Measurements from ENCODE around the gene FCRL1. TPM values are rescaled to one million over a fixed set of nuclear protein-coding genes. Genes with fewer than 3 reads are reported as not detected.

FCRL1 gene
- total and polyA plus RNA-seq, 4 experiments from 2014 or later: 0.23 to 0.75 TPM; not detected in 2

DNA sequence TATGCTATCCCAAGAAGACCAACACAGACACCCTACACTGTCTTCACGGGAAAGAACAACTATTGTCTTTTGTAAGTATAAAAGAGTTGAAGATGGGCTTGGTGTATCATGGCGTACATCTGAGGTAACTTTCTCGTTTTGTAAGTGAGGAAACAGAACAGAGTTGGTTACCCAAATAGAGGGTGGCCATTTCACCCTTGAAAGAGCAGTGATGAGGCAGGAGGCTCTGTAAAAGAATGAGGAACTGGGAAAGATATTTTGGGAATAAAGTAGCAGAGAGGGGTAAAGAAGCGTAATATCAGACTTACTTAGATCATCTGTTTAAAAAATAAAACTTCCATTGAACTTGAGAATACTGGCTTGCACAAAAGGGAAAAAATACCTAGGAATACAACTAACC lies 61.9 kb downstream of the FCRL1 start:
- Mint-ChIP-seq H3K27me3 (peaks cover 0 to 6% of the 10 kb centered on the region in 2 donors), H3K4me3 (no peak overlapping the region), H3K36me3 (no peaks in the 10 kb centered on the region), H3K27ac (no peak overlapping the region), H3K4me1 (no peaks in the 10 kb centered on the region), H3K9me3 (peaks cover 0 to 10% (median 5%) of the 10 kb centered on the region in 8 donors)
- ChIA-PET CTCF (ENCODE audit: partially characterized antibody) (no interaction called here), POLR2A (ENCODE audit: partially characterized antibody) (no interaction called here)
- no peak overlapping the region for H3K27ac ChIP-seq (ENCODE audit: low read depth, low read length)
- intact Hi-C loops (cut with micrococcal nuclease): no loop called here
- no peaks in the 10 kb centered on the region for H3K27me3 ChIP-seq (ENCODE audit: insufficient read depth, low read length)
- no peak for DNase-seq
- H3K4me1 ChIP-seq (ENCODE audit: insufficient read depth, low read length): no peaks in the 10 kb centered on the region
- H3K36me3 ChIP-seq (ENCODE audit: insufficient read depth, low read length): no peaks in the 10 kb centered on the region
- no peak overlapping the region for H3K4me3 ChIP-seq (ENCODE audit: low read length in 2 of 2)
- H3K9me3 ChIP-seq (ENCODE audit: control insufficient read depth in 1 of 2, low read length in 2 of 2): no peaks in the 10 kb centered on the region

DNA sequence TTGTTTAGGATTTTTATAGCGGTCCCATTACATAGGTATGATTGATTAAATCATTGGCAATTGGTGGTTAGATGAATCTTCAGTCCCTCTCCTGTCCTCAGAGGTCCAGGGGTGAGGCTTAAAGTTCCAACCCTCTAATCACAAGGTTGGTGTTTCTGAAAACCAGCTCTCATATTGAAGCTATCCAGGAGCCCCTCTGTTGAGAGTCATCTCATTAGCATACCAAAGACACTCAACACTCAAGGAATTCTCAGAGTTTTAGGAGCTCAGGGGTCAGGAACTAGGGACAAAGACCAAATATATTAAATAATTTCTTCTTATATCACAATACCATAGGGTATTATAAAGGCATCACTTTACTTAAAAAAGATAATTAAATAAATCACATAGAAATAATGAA lies 66.3 kb downstream of the FCRL1 start:
- no peak for DNase-seq
- Mint-ChIP-seq H3K4me1 (no peaks in the 10 kb centered on the region), H3K36me3 (no peaks in the 10 kb centered on the region), H3K9me3 (peaks cover 0 to 5% (median 0%) of the 10 kb centered on the region in 8 donors), H3K27me3 (peaks cover 4 to 7% of the 10 kb centered on the region in 2 donors), H3K4me3 (no peak overlapping the region), H3K27ac (no peak overlapping the region)
- H3K4me1 ChIP-seq (ENCODE audit: insufficient read depth, low read length): no peaks in the 10 kb centered on the region
- CTCF ChIA-PET (ENCODE audit: partially characterized antibody): no interaction called here
- H3K27me3 ChIP-seq (ENCODE audit: insufficient read depth, low read length): no peaks in the 10 kb centered on the region
- intact Hi-C loops (cut with micrococcal nuclease): no loop called here
- no peaks in the 10 kb centered on the region for H3K9me3 ChIP-seq (ENCODE audit: control insufficient read depth in 1 of 2, low read length in 2 of 2)
- H3K4me3 ChIP-seq (ENCODE audit: low read length in 2 of 2): no peak overlapping the region
- no peaks in the 10 kb centered on the region for H3K36me3 ChIP-seq (ENCODE audit: insufficient read depth, low read length)
- H3K27ac ChIP-seq (ENCODE audit: low read depth, low read length): no peak overlapping the region
- POLR2A ChIA-PET (ENCODE audit: partially characterized antibody): no interaction called here

DNA sequence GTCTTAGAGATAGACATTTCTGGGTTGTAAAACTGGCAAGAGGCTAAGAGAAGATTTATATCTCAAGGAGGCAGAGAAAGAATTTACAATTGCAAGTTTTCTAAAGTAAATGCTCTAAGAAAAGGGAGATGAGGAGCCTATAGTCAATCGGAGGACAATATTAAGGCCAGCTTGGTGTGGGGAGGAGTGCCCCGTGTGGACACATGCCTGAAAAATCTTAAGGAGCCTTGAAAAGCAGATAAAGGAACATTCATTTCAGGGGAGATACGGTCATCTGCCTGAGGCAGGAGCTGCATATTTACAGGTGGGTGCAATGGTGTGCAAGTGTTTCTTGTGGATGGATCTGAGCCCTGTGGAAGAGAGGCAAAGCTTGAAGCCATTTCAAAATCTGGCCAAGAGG lies 68.6 kb downstream of the FCRL1 start:
- Mint-ChIP-seq H3K4me1 (no peaks in the 10 kb centered on the region), H3K27me3 (peaks cover 4 to 7% of the 10 kb centered on the region in 2 donors), H3K4me3 (no peak overlapping the region), H3K9me3 (no peaks in the 10 kb centered on the region), H3K36me3 (no peaks in the 10 kb centered on the region), H3K27ac (no peak overlapping the region)
- Histone ChIP-seq H3K27ac (ENCODE audit: low read depth, low read length) (no peak overlapping the region), H3K36me3 (ENCODE audit: insufficient read depth, low read length) (no peaks in the 10 kb centered on the region), H3K4me1 (ENCODE audit: insufficient read depth, low read length) (no peaks in the 10 kb centered on the region), H3K9me3 (ENCODE audit: control insufficient read depth in 1 of 2, low read length in 2 of 2) (no peaks in the 10 kb centered on the region), H3K4me3 (ENCODE audit: low read length in 2 of 2) (no peak overlapping the region), H3K27me3 (ENCODE audit: insufficient read depth, low read length) (no peaks in the 10 kb centered on the region)
- POLR2A ChIA-PET (ENCODE audit: partially characterized antibody): no interaction called here
- no peak for DNase-seq
- intact Hi-C loops (cut with micrococcal nuclease): no loop called here
- CTCF ChIA-PET (ENCODE audit: partially characterized antibody): no interaction called here

DNA sequence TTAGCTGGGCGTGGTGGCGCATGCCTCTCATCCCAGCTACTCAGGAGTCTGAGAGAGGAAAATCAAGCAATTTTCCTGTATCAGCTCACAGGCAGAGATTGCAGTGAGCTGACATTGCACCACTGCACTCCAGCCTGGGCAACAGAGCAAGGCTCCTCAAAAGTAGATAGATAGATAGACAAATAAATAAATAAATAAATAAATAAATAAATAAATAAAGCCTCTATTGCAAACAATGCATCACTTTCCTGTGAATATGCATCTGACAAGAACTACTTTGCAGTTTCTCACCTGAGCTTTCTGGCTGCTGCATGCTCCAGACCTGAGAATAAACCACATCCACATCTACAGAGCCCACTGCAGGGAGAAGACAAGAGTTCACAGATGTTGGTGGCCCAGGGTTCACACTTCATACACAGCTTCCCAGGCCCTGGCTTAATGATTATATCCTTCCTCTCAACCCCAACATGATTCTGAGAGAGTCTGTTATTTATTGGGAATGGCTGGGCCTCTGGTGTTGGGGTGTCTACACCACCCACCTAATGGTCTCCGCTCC lies 71.6 kb downstream of the FCRL1 start:
- no peak for DNase-seq
- ChIA-PET POLR2A (ENCODE audit: partially characterized antibody) (no interaction called here), CTCF (ENCODE audit: partially characterized antibody) (no interaction called here)
- Mint-ChIP-seq H3K4me3 (no peak overlapping the region), H3K9me3 (no peaks in the 10 kb centered on the region), H3K27me3 (peaks cover 4 to 6% of the 10 kb centered on the region in 2 donors), H3K4me1 (no peaks in the 10 kb centered on the region), H3K27ac (no peak overlapping the region), H3K36me3 (no peaks in the 10 kb centered on the region)
- Histone ChIP-seq H3K9me3 (ENCODE audit: control insufficient read depth in 1 of 2, low read length in 2 of 2) (no peaks in the 10 kb centered on the region), H3K27ac (ENCODE audit: low read depth, low read length) (no peak overlapping the region), H3K27me3 (ENCODE audit: insufficient read depth, low read length) (no peaks in the 10 kb centered on the region), H3K4me1 (ENCODE audit: insufficient read depth, low read length) (no peaks in the 10 kb centered on the region), H3K36me3 (ENCODE audit: insufficient read depth, low read length) (no peaks in the 10 kb centered on the region), H3K4me3 (ENCODE audit: low read length in 2 of 2) (no peak overlapping the region)
- intact Hi-C loops (cut with micrococcal nuclease): no loop called here

Other genes starting within 250 kb of the FCRL1 start
- not detected for gene FCRL4, start 222.0 kb downstream of the FCRL1 start, total RNA-seq
- gene FCRL4, start 222.0 kb downstream of the FCRL1 start, polyA plus RNA-seq: not detected
- gene FCRL3, start 119.4 kb downstream of the FCRL1 start, total RNA-seq: 1 to 10 TPM; 4.5 to 6.1 TPM
- gene FCRL3, start 119.4 kb downstream of the FCRL1 start, polyA plus RNA-seq: 1 to 10 TPM in 1 of 2 donors, under 1 TPM in 1; 0.56 to 2.6 TPM
- not detected for gene FCRL2, start 43.0 kb downstream of the FCRL1 start, total RNA-seq
- gene FCRL2, start 43.0 kb downstream of the FCRL1 start, polyA plus RNA-seq: under 1 TPM in 1 of 2 donors, not detected in 1; 0.40 TPM
- gene CD5L, start 21.7 kb upstream of the FCRL1 start, total RNA-seq: not detected
- gene CD5L, start 21.7 kb upstream of the FCRL1 start, polyA plus RNA-seq: not detected
- gene KIRREL1, start 173.5 kb upstream of the FCRL1 start, total RNA-seq: not detected
- gene KIRREL1, start 173.5 kb upstream of the FCRL1 start, polyA plus RNA-seq: not detected

All from CD4-positive, alpha-beta memory T cell (primary cell).